Airway epithelial cell (primary cell): ENCODE measurements around the gene ANKRD6. TPM values are rescaled to one million over a fixed set of nuclear protein-coding genes. Genes with fewer than 3 reads are reported as not detected.

Experiments used
- total RNA-seq: library from RNA; depleted of rRNA; stranded (reverse); fragments of >200 nt; gene quantifications from 2 replicates; pipeline ENCODE4 v1.2.3, GENCODE V29; 2015

ANKRD6 gene
- 5.1 and 6.9 TPM in 2 replicates for total RNA-seq

GRCh38 chr6:89432875-89433251, at the start of gene ANKRD6:
Gene ANKRD6, plus strand, starts transcription at chr6:89433152. Its CDS starts 133,825 bp downstream, at chr6:89566977.

DNA sequence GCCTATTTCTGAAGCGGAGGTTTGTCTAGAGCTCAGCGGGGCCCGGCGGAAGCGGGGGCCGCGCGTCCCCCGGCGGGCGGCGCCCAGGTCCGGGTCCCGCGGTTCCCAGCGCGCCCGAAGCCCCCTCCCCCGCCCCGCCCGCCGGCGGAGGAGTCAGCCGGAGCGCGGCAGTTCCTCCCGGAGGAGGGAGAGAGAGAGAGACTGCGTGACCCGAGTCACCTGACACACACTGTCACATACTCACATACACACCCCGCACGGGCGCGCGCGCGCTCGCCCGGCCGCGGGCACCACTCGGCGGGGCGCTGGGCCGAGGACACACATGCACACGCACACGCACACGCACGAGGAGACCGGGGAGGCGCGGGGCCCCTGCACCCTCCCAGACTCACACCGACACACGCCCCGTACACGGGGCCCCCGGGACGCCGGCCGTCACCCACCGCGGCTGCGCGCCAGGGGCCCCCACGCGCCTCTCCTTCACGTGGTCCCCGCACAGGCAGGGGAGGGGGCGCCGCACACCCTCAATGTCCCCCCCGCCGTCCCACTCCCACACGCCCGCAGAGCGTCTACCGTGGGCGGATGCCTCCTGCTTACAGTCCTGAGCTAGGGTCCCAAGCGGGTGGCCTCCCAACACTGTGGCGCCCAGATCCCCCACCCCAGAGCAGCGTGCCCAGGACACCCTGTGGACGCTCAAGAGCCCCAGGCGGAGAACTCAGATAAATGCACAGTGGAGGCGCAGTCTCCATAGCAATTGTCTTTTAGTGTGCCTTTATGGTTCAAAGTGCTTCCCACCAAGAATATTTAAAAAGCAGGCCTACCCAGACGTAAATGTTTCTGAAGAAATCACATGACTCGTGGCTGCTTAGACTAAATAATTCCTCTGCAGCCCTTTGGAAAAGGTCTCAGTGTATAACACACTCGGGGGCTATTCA, 20.6 kb upstream of the ANKRD6 start, which contains the start of gene RRAGD:
Gene RRAGD, minus strand, starts transcription at position 203 of the 935 bp plus-strand sequence. CDS start 280 bp downstream, outside the sequence.

DNA sequence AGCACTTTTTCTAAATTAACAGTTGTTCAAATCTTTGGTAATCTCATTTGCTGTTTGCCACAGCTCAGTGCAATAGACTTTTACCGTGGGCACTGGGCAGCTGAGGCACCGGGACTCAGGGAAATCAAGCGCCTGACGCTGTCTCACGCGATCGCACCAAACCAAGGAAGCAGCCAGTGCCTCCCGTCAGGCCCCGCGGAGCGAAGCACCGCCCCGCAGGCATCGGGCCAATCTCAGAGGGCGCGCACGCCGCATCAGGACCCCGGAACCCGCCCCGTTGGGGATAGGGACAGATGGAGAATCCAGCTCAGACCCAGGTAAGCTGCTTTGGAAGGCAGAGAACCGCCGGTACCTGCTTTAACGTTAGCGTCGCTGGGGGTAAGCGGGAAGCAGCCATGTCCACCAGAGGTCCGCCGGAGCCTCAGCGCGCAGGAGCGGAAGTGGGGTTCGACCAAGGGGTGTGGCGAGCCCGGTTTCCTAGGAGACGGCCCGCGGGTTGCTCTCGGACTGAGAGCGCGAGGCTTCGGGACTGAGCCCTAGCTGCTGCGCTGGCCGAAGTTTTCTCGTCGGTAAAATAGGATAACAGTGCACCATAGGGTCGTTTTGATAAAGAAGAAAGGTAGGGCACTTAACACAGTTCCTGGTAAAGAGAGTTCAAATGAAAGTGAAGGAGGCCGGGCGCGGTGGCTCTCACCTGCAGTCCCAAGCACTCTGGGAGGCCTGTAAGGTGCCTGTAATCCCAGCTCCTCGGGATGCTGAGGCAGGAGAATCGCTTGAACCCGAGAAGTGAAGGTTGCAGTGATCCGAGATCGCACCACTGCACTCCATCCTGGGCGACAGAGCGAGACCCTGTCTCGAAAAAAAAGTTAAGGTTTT, 205.6 kb downstream of the ANKRD6 start, which contains the start of gene LYRM2:
Gene LYRM2, minus strand, starts transcription at position 428 of the 876 bp plus-strand sequence. Its CDS starts 31 bp downstream, at position 397.

Other genes with a start within 250 kb of the ANKRD6 start
- not detected in 2 replicates for gene GABRR1, start 215.8 kb upstream of the ANKRD6 start, total RNA-seq
- gene GABRR2, start 117.9 kb upstream of the ANKRD6 start, total RNA-seq, result not detected in 2 replicates
- gene UBE2J1, start 80.4 kb upstream of the ANKRD6 start, total RNA-seq, result 16.2 and 19.0 TPM in 2 replicates
- gene RRAGD, start 20.9 kb upstream of the ANKRD6 start, total RNA-seq, result 0.99 and 1.5 TPM in 2 replicates
- gene LYRM2, start 205.6 kb downstream of the ANKRD6 start, total RNA-seq, result 16.2 and 21.2 TPM in 2 replicates